Loucy (cell line): ENCODE measurements around the gene CSKMT.

Experiments
- CTCF ChIP-seq: fragments of 200-600 bp; sonication (generic); conservative IDR thresholded peaks from 2 replicates; pipeline ENCODE4 v1.5.1; 2014; ENCODE audit warnings: mild to moderate bottlenecking, antibody characterized with exemption, low read length
- EZH2phosphoT487 ChIP-seq: fragments of 200-600 bp; IDR thresholded peaks from 2 replicates; pipeline ENCODE4 v1.6.1; 2018; ENCODE audit warnings: antibody characterized with exemption, mild to moderate bottlenecking, moderate library complexity, borderline replicate concordance

GRCh38 chr11:62671608-62672389 lies 6.7 kb downstream of the CSKMT start, which contains the start of the genes LBHD1 and UQCC3:
- no peak for TF ChIP-seq CTCF
- no peak for TF ChIP-seq EZH2phosphoT487
